Ovary (tissue), 3 donors: ENCODE measurements around the gene DEGS2.

Source experiments
- CTCF ChIP-seq, 3 donors: fragments of 450-650 bp in 2 of 3; fragments of 200-600 bp in 1 of 3; IDR thresholded peaks; one replicate each; pipeline versions ENCODE4 v1.5.1 to v1.8.0; 2016 to 2022; ENCODE audit warnings: antibody characterized with exemption in 3 of 3, mild to moderate bottlenecking in 1 of 3
- EP300 ChIP-seq: sonication (generic); formaldehyde crosslinking; IDR thresholded peaks from one replicate; pipeline ENCODE4 v1.6.1; 2017; ENCODE audit warnings: antibody characterized with exemption
- POLR2A ChIP-seq: fragments of 450-650 bp; IDR thresholded peaks from one replicate; pipeline ENCODE4 v1.6.1; 2017; ENCODE audit warnings: antibody characterized with exemption, mild to moderate bottlenecking, moderate library complexity
- donor health status: DM: no; HTN: no; CAD: no.

DNA sequence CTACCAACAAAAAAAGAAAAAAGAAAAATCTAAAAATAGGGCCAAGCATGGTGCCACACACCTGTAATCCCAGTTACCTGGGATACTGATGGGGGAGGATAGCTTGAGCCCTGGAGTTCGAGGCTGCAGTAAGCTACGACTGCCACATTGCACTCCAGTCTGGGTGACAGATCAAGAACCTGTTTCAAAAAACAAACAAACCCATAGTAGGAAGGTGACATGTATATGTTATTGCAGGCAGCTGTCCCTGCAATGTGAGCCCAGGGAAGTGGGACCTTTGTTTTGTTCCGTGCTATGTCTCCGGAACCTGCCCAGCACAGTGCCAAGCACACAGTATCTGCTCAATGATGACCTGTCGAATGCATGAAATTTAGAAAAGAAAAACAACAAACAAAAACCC, 42.3 kb upstream of the DEGS2 start:
- no peak for TF ChIP-seq CTCF (IDR thresholded peaks at IDR 0.05)
- TF ChIP-seq POLR2A: no peak
- no peak for TF ChIP-seq EP300
